PC-3 (cell line): Measurements from ENCODE around the gene ME1. TPM values are rescaled to one million over a fixed set of nuclear protein-coding genes. Genes with fewer than 3 reads are reported as not detected.

Experiments
- ATAC-seq: fragments of 200-7000 bp; cut with Tn5 transposase; 2 replicates; pipeline ENCODE4 v1.9.1; 2020; ENCODE audit warnings: mild to moderate bottlenecking, moderate library complexity
- BruUV-seq: library from RNA; stranded (reverse); fragments of 400-500 nt; replicated peaks from 2 replicates; lab custom pipeline; 2021; lab: Mats Ljungman, UMichigan
- CTCF ChIA-PET: fragments of 300-600 bp; sonication (Branson Sonifier 250); formaldehyde crosslinking; loops from one replicate; lab custom pipeline; 2022; ENCODE audit warnings: antibody characterized with exemption; lab: Charles Lee
- POLR2A ChIA-PET: fragments of 300-600 bp; sonication (Branson Sonifier 250); formaldehyde crosslinking; loops from one replicate; lab custom pipeline; 2022; ENCODE audit warnings: antibody characterized with exemption; ENCODE audit not compliant: unreplicated experiment; lab: Charles Lee
- DNase-seq: peaks from one replicate; pipeline ENCODE4 v3.0.0-alpha.2; 2015
- H2AFZ ChIP-seq: fragments of 300-600 bp; sonication (generic); 2 replicates; pipeline ENCODE4 v1.6.0; 2016; ENCODE audit warnings: antibody characterized with exemption, low read length
- H3F3A ChIP-seq: fragments of 300-600 bp; sonication (generic); one replicate; pipeline ENCODE4 v1.6.0; 2017; ENCODE audit warnings: antibody characterized with exemption, low read length, control low read depth, mild to moderate bottlenecking; ENCODE audit not compliant: unreplicated experiment
- H3K27ac ChIP-seq: fragments of 300-600 bp; sonication (generic); 2 replicates; pipeline ENCODE4 v1.5.1; 2016; ENCODE audit warnings: mild to moderate bottlenecking, low read length
- H3K27me3 ChIP-seq: fragments of 300-600 bp; sonication (generic); 2 replicates; pipeline ENCODE4 v1.6.1; 2016; ENCODE audit warnings: low read length, mixed read lengths
- H3K36me3 ChIP-seq: fragments of 300-600 bp; sonication (generic); 2 replicates; pipeline ENCODE4 v1.6.1; 2016; ENCODE audit warnings: low read depth, mixed run types, low read length, mixed read lengths
- H3K4me1 ChIP-seq: fragments of 300-600 bp; sonication (generic); 2 replicates; pipeline ENCODE4 v1.5.1; 2016; ENCODE audit warnings: low read length; ENCODE audit not compliant: insufficient read depth
- H3K4me2 ChIP-seq: fragments of 300-600 bp; sonication (generic); 2 replicates; pipeline ENCODE4 v1.6.0; 2016; ENCODE audit warnings: low read length
- H3K4me3 ChIP-seq: fragments of 300-600 bp; sonication (generic); 2 replicates; pipeline ENCODE4 v1.5.1; 2016; ENCODE audit warnings: mild to moderate bottlenecking, low read length, mixed read lengths
- H3K79me2 ChIP-seq: fragments of 300-600 bp; sonication (generic); 2 replicates; pipeline ENCODE4 v1.6.1; 2017; ENCODE audit warnings: low read length, mixed read lengths
- H3K9ac ChIP-seq: fragments of 300-600 bp; sonication (generic); 2 replicates; pipeline ENCODE4 v1.6.0; 2016; ENCODE audit warnings: mild to moderate bottlenecking, low read length
- H3K9me2 ChIP-seq: fragments of 300-600 bp; sonication (generic); replicated peaks from 2 replicates; pipeline ENCODE4 v1.6.1; 2016; ENCODE audit warnings: mixed run types, low read length, mixed read lengths
- H3K9me3 ChIP-seq: fragments of 300-600 bp; sonication (generic); 2 replicates; pipeline ENCODE4 v1.6.1; 2016; ENCODE audit warnings: low read length, mixed read lengths
- H4K20me1 ChIP-seq: fragments of 300-600 bp; sonication (generic); 2 replicates; pipeline ENCODE4 v1.6.1; 2016; ENCODE audit warnings: low read length, mixed read lengths
- EZH2 ChIP-seq: fragments of 300-600 bp; sonication (generic); IDR thresholded peaks from one replicate; pipeline ENCODE4 v1.6.1; 2017; ENCODE audit warnings: antibody characterized with exemption, mild to moderate bottlenecking, low read length; ENCODE audit not compliant: unreplicated experiment
- EZH2phosphoT487 ChIP-seq: fragments of 300-600 bp; sonication (generic); IDR thresholded peaks from 2 replicates; pipeline ENCODE4 v1.6.1; 2018; ENCODE audit warnings: mild to moderate bottlenecking, antibody characterized with exemption, low read length, borderline replicate concordance
- intact Hi-C: fragments of 100-400 bp; cut with micrococcal nuclease; formaldehyde crosslinking; loops from 2 replicates; pipeline ENCODE4 v1.9.0; 2023
- total RNA-seq: library from RNA; depleted of rRNA; stranded (reverse); fragments of >200 nt; gene quantifications from 2 replicates; pipeline ENCODE4 v1.2.3, GENCODE V29; 2014; rRNA removed
- TF ChIP-seq, protein P1 (sequence below): fragments of 300-600 bp; sonication (generic); conservative IDR thresholded peaks from 2 replicates; pipeline ENCODE4 v1.5.1; 2017; ENCODE audit warnings: antibody characterized with exemption, low read depth, mild to moderate bottlenecking, low read length

The ME1 gene
- total RNA-seq, 1 experiment from 2014 or later, result 22.3 TPM

GRCh38 chr6:83167726-83168278, 263.0 kb downstream of the ME1 start:
- TF ChIP-seq EZH2phosphoT487 (no peak), EZH2 (no peak)
- TF ChIP-seq, protein P1, sequence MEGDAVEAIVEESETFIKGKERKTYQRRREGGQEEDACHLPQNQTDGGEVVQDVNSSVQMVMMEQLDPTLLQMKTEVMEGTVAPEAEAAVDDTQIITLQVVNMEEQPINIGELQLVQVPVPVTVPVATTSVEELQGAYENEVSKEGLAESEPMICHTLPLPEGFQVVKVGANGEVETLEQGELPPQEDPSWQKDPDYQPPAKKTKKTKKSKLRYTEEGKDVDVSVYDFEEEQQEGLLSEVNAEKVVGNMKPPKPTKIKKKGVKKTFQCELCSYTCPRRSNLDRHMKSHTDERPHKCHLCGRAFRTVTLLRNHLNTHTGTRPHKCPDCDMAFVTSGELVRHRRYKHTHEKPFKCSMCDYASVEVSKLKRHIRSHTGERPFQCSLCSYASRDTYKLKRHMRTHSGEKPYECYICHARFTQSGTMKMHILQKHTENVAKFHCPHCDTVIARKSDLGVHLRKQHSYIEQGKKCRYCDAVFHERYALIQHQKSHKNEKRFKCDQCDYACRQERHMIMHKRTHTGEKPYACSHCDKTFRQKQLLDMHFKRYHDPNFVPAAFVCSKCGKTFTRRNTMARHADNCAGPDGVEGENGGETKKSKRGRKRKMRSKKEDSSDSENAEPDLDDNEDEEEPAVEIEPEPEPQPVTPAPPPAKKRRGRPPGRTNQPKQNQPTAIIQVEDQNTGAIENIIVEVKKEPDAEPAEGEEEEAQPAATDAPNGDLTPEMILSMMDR, result no peak
- POLR2A ChIA-PET, result no interaction called here
- peaks cover 38% of the 10 kb centered on the region for H3K36me3 ChIP-seq
- BruUV-seq, result no TSS peak
- H3K4me1 ChIP-seq, result no peaks in the 10 kb centered on the region
- no peak overlapping the region for H3K27ac ChIP-seq
- no peaks in the 10 kb centered on the region for H3K9me2 ChIP-seq
- H3K9ac ChIP-seq, result no peak overlapping the region
- CTCF ChIA-PET, result no interaction called here
- H3K4me2 ChIP-seq, result no peak overlapping the region
- no peak overlapping the region for H2AFZ ChIP-seq
- no peaks in the 10 kb centered on the region for H3K9me3 ChIP-seq
- ATAC-seq, result no peak
- no peaks in the 10 kb centered on the region for H3K79me2 ChIP-seq
- H3K4me3 ChIP-seq, result no peak overlapping the region
- intact Hi-C loops, result no loop called here
- H3K27me3 ChIP-seq, result no peaks in the 10 kb centered on the region
- no peaks in the 10 kb centered on the region for H3F3A ChIP-seq
- no peak for DNase-seq
- H4K20me1 ChIP-seq, result no peaks in the 10 kb centered on the region

Other genes with a start within 250 kb of the ME1 start
- gene PGM3, start 237.8 kb downstream of the ME1 start, total RNA-seq, result 17.0 and 25.2 TPM in 2 replicates
- 0.63 and 1.3 TPM in 2 replicates for gene RWDD2A, start 237.7 kb downstream of the ME1 start, total RNA-seq
- 1.7 and 3.2 TPM in 2 replicates for gene PRSS35, start 81.5 kb upstream of the ME1 start, total RNA-seq